Coronary artery (tissue), 2 donors: Measurements from ENCODE around the gene IQGAP2.
A peak's percentile ranks its signal among the peaks of the same experiment; 100 is the strongest.

Experiments used
- DNase-seq: peaks from one replicate; pipeline ENCODE4 v3.0.0-alpha.2; 2017; ENCODE audit warnings: low spot score
- H3K27ac ChIP-seq, 2 donors: fragments of 200-600 bp; sonication (generic); one replicate each; pipeline ENCODE4 v1.5.1; 2016 to 2019
- H3K4me3 ChIP-seq: fragments of 200-600 bp; sonication (generic); 2 replicates; pipeline ENCODE4 v1.5.1; 2016; ENCODE audit warnings: mild to moderate bottlenecking, moderate library complexity
- CTCF ChIP-seq: fragments of 200-600 bp; sonication (generic); IDR thresholded peaks from one replicate; pipeline ENCODE4 v1.5.1; 2019; ENCODE audit warnings: antibody characterized with exemption

IQGAP2 gene

GRCh38 chr5:76402886-76403765 lies at the start of gene IQGAP2:
Gene IQGAP2, plus strand, starts transcription at chr5:76403285. Its CDS starts 261 bp downstream, at chr5:76403546.
- H3K27ac ChIP-seq: peak within 1 kb of the TSS; percentile 46 to 63
- TF ChIP-seq CTCF: peak; percentile 38
- peak within 1 kb of the TSS; percentile 70 for H3K4me3 ChIP-seq
- DNase-seq: no peak

- DNase-seq: no peak
- no peak for TF ChIP-seq CTCF
- Histone ChIP-seq H3K4me3 (no peak overlapping the region), H3K27ac (no peak overlapping the region)
These were observed 46.2 kb upstream of the IQGAP2 start for GRCh38 chr5:76356887-76357286.

GRCh38 chr5:76363352-76364225 lies 39.5 kb upstream of the IQGAP2 start:
- TF ChIP-seq CTCF: no peak
- no peak overlapping the region for H3K27ac ChIP-seq
- no peak for DNase-seq
- no peak overlapping the region for H3K4me3 ChIP-seq

GRCh38 chr5:76364226-76364589 lies 38.9 kb upstream of the IQGAP2 start:
- DNase-seq: no peak
- TF ChIP-seq CTCF: no peak
- no peak overlapping the region for H3K27ac ChIP-seq
- H3K4me3 ChIP-seq: no peak overlapping the region

- no peak overlapping the region for H3K27ac ChIP-seq
- DNase-seq: no peak
- H3K4me3 ChIP-seq: no peak overlapping the region
- no peak for TF ChIP-seq CTCF
These were observed 37.5 kb upstream of the IQGAP2 start for GRCh38 chr5:76365561-76365960.

GRCh38 chr5:76366596-76366995 lies 36.5 kb upstream of the IQGAP2 start:
- TF ChIP-seq CTCF: no peak
- no peak overlapping the region for H3K4me3 ChIP-seq
- no peak overlapping the region for H3K27ac ChIP-seq
- DNase-seq: no peak
